ENCODE data around the gene TMCO4. TPM values are rescaled to one million over a fixed set of nuclear protein-coding genes. Genes with fewer than 3 reads are reported as not detected.
A peak's percentile ranks its signal among the peaks of the same experiment; 100 is the strongest.

Gene TMCO4
- total and polyA plus RNA-seq, 12 donors, result 6.1 to 12.2 (median 8.0) TPM

DNA sequence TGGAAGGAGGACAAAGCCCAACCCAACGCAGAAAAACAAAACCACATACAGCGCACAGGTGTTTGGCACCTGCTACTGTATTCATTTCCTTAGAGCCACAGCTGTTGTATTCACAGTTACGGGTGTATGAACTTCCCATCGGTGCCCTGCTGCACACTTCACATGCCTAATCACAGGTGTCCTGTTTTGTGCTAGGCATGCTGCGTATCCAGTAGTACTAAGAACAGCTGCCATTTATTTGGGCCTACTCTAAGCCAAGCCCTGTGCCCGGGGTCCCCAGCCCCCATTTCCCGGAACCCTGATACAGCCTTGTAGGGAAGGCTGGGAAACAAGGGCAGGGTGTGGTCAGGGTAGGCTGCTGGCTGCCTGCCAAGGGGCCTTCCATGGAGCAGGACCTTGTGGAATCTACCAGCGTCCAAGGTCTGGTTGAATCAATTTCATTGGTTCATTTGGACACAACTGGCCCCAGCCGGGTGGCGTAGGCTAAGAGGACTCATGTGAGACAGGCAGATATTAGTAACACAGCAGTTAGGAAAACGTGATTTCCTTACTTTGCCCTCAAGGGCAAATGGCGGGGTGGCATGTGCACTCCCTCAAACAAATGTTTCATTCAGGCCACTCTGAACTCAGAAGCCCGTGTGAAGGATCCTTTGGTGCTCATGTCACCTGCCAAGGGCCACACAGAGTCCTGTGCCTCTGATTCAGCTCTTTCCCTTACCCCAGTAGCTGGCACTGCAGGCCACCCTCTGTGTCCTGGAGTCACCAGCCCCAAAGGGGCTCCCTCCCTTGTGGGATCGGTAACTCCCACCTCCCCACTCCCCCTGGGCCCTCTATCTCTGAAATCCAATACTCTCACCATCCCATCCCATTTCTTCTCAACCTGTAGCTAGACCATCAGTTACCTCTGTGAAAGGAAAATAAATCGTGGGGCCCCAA, 16.4 kb upstream of the TMCO4 start:
- H3K4me3 ChIP-seq, result no peak overlapping the region
- DNase-seq (no peak), ATAC-seq (peak in 1 of 8 donors; percentile 38)
- H3K27ac ChIP-seq, result no peak overlapping the region
- WGBS, 2 donors, result 71 to 79% methylated on average over 15 of the region's 15 CpGs
- intact Hi-C loops (cut with DNase I), result loop anchor here in 1 of 10 donors (5.0 kb wide), 1 partner anchor 1906 kb away; no protein-coding TSS in a partner anchor
- H3K27me3 ChIP-seq, result peaks cover 0 to 6% (median 0%) of the 10 kb centered on the region in 7 donors
- H3K9me3 ChIP-seq, result no peaks in the 10 kb centered on the region
- TF ChIP-seq, protein P1, sequence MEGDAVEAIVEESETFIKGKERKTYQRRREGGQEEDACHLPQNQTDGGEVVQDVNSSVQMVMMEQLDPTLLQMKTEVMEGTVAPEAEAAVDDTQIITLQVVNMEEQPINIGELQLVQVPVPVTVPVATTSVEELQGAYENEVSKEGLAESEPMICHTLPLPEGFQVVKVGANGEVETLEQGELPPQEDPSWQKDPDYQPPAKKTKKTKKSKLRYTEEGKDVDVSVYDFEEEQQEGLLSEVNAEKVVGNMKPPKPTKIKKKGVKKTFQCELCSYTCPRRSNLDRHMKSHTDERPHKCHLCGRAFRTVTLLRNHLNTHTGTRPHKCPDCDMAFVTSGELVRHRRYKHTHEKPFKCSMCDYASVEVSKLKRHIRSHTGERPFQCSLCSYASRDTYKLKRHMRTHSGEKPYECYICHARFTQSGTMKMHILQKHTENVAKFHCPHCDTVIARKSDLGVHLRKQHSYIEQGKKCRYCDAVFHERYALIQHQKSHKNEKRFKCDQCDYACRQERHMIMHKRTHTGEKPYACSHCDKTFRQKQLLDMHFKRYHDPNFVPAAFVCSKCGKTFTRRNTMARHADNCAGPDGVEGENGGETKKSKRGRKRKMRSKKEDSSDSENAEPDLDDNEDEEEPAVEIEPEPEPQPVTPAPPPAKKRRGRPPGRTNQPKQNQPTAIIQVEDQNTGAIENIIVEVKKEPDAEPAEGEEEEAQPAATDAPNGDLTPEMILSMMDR (IDR thresholded peaks at IDR 0.05), result no peak
- no peaks in the 10 kb centered on the region for H3K4me1 ChIP-seq
- no peaks in the 10 kb centered on the region for H3K36me3 ChIP-seq

- 83 to 84% methylated on average over 22 of the region's 22 CpGs for WGBS, 2 donors
- Histone ChIP-seq H3K4me1 (no peaks in the 10 kb centered on the region), H3K27ac (no peak within 1 kb of the TSS), H3K9me3 (no peaks in the 10 kb centered on the region), H3K4me3 (no peak within 1 kb of the TSS), H3K36me3 (no peaks in the 10 kb centered on the region), H3K27me3 (peaks cover 0 to 6% (median 0%) of the 10 kb centered on the region in 7 donors)
- TF ChIP-seq, protein P1 (IDR thresholded peaks at IDR 0.05), result no peak
- no peak for DNase-seq
- intact Hi-C loops (cut with DNase I), result loop anchor here in 1 of 10 donors (5.0 kb wide), 1 partner anchor 1907 kb away; no protein-coding TSS in a partner anchor
- ATAC-seq, result peak in 2 of 8 donors; percentile 28 to 50
These were observed 15.2 kb upstream of the TMCO4 start, which contains the start of gene RNF186 for GRCh38 chr1:19814681-19815503. TSS of gene RNF186 (minus strand) at chr1:19815283. CDS start at chr1:19815101, 182 bp downstream.

- WGBS, 2 donors, result 87% methylated on average over 15 of the region's 15 CpGs
- no peak overlapping the region for H3K27ac ChIP-seq
- DNase-seq (no peak), ATAC-seq (no peak)
- intact Hi-C loops (cut with DNase I), result no loop called here
- no peaks in the 10 kb centered on the region for H3K4me1 ChIP-seq
- H3K9me3 ChIP-seq, result peaks cover 0 to 3% (median 0%) of the 10 kb centered on the region in 11 donors
- peaks cover 0 to 6% (median 0%) of the 10 kb centered on the region in 7 donors for H3K27me3 ChIP-seq
- no peak overlapping the region for H3K4me3 ChIP-seq
- TF ChIP-seq, protein P1 (IDR thresholded peaks at IDR 0.05), result no peak
- H3K36me3 ChIP-seq, result no peaks in the 10 kb centered on the region
These were observed 14.5 kb upstream of the TMCO4 start for GRCh38 chr1:19814244-19814661.

- no peak for DNase-seq
- 89 to 90% methylated on average over 4 of the region's 4 CpGs for WGBS, 2 donors
- no peaks in the 10 kb centered on the region for H3K36me3 ChIP-seq
- no peak overlapping the region for H3K4me3 ChIP-seq
- intact Hi-C loops (cut with DNase I), result no loop called here
- TF ChIP-seq, protein P1 (IDR thresholded peaks at IDR 0.05), result no peak
- peaks cover 0 to 8% (median 0%) of the 10 kb centered on the region in 11 donors for H3K9me3 ChIP-seq
- peaks cover 0 to 6% (median 0%) of the 10 kb centered on the region in 7 donors for H3K27me3 ChIP-seq
- H3K4me1 ChIP-seq, result no peaks in the 10 kb centered on the region
- no peak overlapping the region for H3K27ac ChIP-seq
- ATAC-seq, result no peak
These were observed 13.9 kb upstream of the TMCO4 start for GRCh38 chr1:19813643-19813960.
